ENCODE data around the gene LBP. TPM values are rescaled to one million over a fixed set of nuclear protein-coding genes. Genes with fewer than 3 reads are reported as not detected.

Gene LBP
- total and polyA plus RNA-seq, 2 donors (not counting 1 experiment from before 2014, with no cell fraction given): 0.08 to 0.17 TPM

DNA sequence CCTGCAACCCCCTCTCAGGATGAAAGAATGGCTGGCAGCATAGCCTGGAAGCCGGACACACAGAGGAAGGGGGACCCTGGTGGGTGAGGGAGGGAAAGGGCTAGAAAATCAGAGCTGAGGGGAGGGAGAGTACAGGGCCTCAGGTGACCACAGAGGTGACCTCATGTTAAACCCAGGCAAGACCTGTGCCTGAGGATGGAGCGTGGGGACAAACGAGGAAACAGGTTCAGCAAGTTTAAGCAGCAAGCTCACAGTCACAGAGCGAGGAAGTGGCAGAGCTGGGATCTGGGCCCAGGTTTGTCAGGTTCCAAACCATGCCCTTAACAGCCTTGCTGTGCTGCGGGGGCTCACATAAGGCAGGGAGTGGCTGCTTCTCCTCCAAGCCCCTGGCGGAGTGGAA, 46.3 kb upstream of the LBP start:
- TF ChIP-seq EZH2 (IDR thresholded peaks at IDR 0.05; ENCODE audit: low read length, missing control alignments): no peak
- Histone ChIP-seq H3K27ac (ENCODE audit: insufficient read depth, low read length) (no peak overlapping the region), H3K9me3 (ENCODE audit: control insufficient read depth, insufficient read depth, low read depth, low read length) (no peaks in the 10 kb centered on the region), H3K4me2 (ENCODE audit: extremely low read depth, insufficient read depth, low read length) (no peak overlapping the region), H3K4me3 (replicated peaks in 1 of 4; ENCODE audit: control extremely low read depth in 1 of 4, insufficient read depth in 1 of 4, low read depth in 3 of 4, low read length in 4 of 4) (no peak overlapping the region), H3K4me1 (ENCODE audit: control insufficient read depth, extremely low read depth, insufficient read depth, low read length) (no peaks in the 10 kb centered on the region), H4K20me1 (ENCODE audit: control insufficient read depth, extremely low read depth, insufficient read depth, low read length) (no peaks in the 10 kb centered on the region), H3K79me2 (ENCODE audit: control insufficient read depth, insufficient read depth, low read length) (no peaks in the 10 kb centered on the region), H3K36me3 (ENCODE audit: control insufficient read depth, insufficient read depth, low read length) (no peaks in the 10 kb centered on the region), H3K27me3 (ENCODE audit: control insufficient read depth, insufficient read depth, low read length) (peaks cover 23% of the 10 kb centered on the region), H3K9ac (ENCODE audit: insufficient read depth, low read length) (no peak overlapping the region), H2AFZ (ENCODE audit: low read length) (no peak overlapping the region)
- DNase-seq (ENCODE audit: low read depth in 2 of 2): no peak

DNA sequence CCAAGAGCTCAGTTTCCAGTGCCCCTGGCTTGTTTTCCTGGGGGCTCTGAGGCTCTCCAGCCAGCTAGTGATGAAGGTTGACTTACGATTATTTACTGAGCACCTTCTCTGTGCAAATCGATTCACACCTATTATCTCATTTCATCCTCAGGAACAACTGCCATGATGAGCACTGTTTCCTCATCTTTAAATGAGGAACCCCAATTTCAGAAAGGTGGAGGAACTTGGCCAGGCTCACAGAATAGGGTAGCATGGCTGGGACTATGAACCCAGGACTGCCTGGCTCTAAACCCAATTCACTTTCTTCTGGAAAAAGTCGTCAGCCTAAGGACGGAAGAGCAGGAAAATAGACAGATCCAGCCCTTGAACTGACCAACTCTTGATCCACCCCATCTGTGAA, 45.8 kb upstream of the LBP start:
- Histone ChIP-seq H4K20me1 (ENCODE audit: control insufficient read depth, extremely low read depth, insufficient read depth, low read length) (no peaks in the 10 kb centered on the region), H3K4me2 (ENCODE audit: extremely low read depth, insufficient read depth, low read length) (no peak overlapping the region), H3K9ac (ENCODE audit: insufficient read depth, low read length) (no peak overlapping the region), H3K4me1 (ENCODE audit: control insufficient read depth, extremely low read depth, insufficient read depth, low read length) (no peaks in the 10 kb centered on the region), H3K27me3 (ENCODE audit: control insufficient read depth, insufficient read depth, low read length) (peaks cover 23% of the 10 kb centered on the region), H2AFZ (ENCODE audit: low read length) (no peak overlapping the region), H3K9me3 (ENCODE audit: control insufficient read depth, insufficient read depth, low read depth, low read length) (no peaks in the 10 kb centered on the region), H3K79me2 (ENCODE audit: control insufficient read depth, insufficient read depth, low read length) (no peaks in the 10 kb centered on the region), H3K4me3 (replicated peaks in 1 of 4; ENCODE audit: control extremely low read depth in 1 of 4, insufficient read depth in 1 of 4, low read depth in 3 of 4, low read length in 4 of 4) (no peak overlapping the region), H3K27ac (ENCODE audit: insufficient read depth, low read length) (no peak overlapping the region), H3K36me3 (ENCODE audit: control insufficient read depth, insufficient read depth, low read length) (no peaks in the 10 kb centered on the region)
- no peak for TF ChIP-seq EZH2 (IDR thresholded peaks at IDR 0.05; ENCODE audit: low read length, missing control alignments)
- TF ChIP-seq, protein P1, sequence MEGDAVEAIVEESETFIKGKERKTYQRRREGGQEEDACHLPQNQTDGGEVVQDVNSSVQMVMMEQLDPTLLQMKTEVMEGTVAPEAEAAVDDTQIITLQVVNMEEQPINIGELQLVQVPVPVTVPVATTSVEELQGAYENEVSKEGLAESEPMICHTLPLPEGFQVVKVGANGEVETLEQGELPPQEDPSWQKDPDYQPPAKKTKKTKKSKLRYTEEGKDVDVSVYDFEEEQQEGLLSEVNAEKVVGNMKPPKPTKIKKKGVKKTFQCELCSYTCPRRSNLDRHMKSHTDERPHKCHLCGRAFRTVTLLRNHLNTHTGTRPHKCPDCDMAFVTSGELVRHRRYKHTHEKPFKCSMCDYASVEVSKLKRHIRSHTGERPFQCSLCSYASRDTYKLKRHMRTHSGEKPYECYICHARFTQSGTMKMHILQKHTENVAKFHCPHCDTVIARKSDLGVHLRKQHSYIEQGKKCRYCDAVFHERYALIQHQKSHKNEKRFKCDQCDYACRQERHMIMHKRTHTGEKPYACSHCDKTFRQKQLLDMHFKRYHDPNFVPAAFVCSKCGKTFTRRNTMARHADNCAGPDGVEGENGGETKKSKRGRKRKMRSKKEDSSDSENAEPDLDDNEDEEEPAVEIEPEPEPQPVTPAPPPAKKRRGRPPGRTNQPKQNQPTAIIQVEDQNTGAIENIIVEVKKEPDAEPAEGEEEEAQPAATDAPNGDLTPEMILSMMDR (conservative IDR thresholded peaks at IDR 0.05 in 1 of 2, IDR thresholded peaks at IDR 0.05 in 1 of 2; ENCODE audit: low read depth in 1 of 2, low read length in 2 of 2): no peak
- DNase-seq (ENCODE audit: low read depth in 2 of 2): no peak

DNA sequence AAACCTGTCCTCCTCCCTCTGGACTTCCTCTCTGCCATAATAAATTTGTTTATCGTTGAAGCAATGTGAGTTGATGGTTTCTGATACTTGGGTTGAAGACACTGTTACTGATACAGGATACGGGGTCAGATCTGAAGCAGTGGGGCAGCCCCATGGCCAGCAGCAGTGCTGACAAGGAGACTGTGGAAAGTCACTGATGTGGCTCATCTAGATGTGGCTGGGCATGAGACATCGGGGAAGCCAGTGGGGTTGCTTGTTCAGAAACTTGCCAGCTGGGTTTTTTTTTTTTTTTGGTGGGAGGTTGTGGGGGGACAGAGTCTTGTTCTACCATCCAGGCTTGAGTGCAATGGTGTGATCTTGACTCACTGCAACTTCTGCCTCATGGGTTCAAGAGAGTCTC, 45.0 kb upstream of the LBP start:
- Histone ChIP-seq H3K79me2 (ENCODE audit: control insufficient read depth, insufficient read depth, low read length) (no peaks in the 10 kb centered on the region), H3K27ac (ENCODE audit: insufficient read depth, low read length) (no peak overlapping the region), H3K27me3 (ENCODE audit: control insufficient read depth, insufficient read depth, low read length) (peaks cover 23% of the 10 kb centered on the region), H3K36me3 (ENCODE audit: control insufficient read depth, insufficient read depth, low read length) (no peaks in the 10 kb centered on the region), H3K4me2 (ENCODE audit: extremely low read depth, insufficient read depth, low read length) (no peak overlapping the region), H4K20me1 (ENCODE audit: control insufficient read depth, extremely low read depth, insufficient read depth, low read length) (no peaks in the 10 kb centered on the region), H3K9me3 (ENCODE audit: control insufficient read depth, insufficient read depth, low read depth, low read length) (no peaks in the 10 kb centered on the region), H3K4me1 (ENCODE audit: control insufficient read depth, extremely low read depth, insufficient read depth, low read length) (no peaks in the 10 kb centered on the region), H3K4me3 (replicated peaks in 1 of 4; ENCODE audit: control extremely low read depth in 1 of 4, insufficient read depth in 1 of 4, low read depth in 3 of 4, low read length in 4 of 4) (no peak overlapping the region), H2AFZ (ENCODE audit: low read length) (no peak overlapping the region), H3K9ac (ENCODE audit: insufficient read depth, low read length) (no peak overlapping the region)
- no peak for DNase-seq (ENCODE audit: low read depth in 2 of 2)
- TF ChIP-seq, protein P1 (conservative IDR thresholded peaks at IDR 0.05 in 1 of 2, IDR thresholded peaks at IDR 0.05 in 1 of 2; ENCODE audit: low read depth in 1 of 2, low read length in 2 of 2): no peak
- no peak for TF ChIP-seq EZH2 (IDR thresholded peaks at IDR 0.05; ENCODE audit: low read length, missing control alignments)

All from fibroblast of lung (primary cell).